GM10266 (cell line): ENCODE data around the gene ZNF223.

Experiments
- DNase-seq: peaks from one replicate; pipeline ENCODE4 v3.0.0; 2012; ENCODE audit errors: extremely low spot score
- TF ChIP-seq, protein P1 (sequence below): IDR thresholded peaks from 2 replicates; pipeline ENCODE4 v1.5.1; 2012; ENCODE audit warnings: mild to moderate bottlenecking, low read depth; ENCODE audit not compliant: control insufficient read depth, insufficient read depth; ENCODE audit errors: missing control alignments

ZNF223 gene

DNA sequence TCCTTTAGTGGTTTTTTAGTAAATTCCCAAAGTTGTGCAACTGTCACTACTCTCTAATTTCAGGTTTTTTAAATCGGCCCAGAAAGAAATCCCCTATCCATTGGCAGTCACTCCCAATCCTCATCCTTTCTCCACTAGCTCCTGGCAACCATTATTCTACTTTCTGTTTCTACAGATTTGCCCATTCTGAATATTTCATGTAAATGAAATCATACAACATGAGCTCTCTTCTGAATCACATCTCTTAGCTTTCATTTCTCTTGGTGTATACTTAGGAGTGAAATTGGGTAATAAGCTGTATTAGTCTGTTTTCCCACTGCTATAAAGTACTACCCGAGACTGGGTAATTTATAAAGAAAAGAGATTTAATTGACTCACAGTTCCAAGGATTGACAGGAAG, 9.7 kb upstream of the ZNF223 start:
- DNase-seq = no peak
- TF ChIP-seq, protein P1, sequence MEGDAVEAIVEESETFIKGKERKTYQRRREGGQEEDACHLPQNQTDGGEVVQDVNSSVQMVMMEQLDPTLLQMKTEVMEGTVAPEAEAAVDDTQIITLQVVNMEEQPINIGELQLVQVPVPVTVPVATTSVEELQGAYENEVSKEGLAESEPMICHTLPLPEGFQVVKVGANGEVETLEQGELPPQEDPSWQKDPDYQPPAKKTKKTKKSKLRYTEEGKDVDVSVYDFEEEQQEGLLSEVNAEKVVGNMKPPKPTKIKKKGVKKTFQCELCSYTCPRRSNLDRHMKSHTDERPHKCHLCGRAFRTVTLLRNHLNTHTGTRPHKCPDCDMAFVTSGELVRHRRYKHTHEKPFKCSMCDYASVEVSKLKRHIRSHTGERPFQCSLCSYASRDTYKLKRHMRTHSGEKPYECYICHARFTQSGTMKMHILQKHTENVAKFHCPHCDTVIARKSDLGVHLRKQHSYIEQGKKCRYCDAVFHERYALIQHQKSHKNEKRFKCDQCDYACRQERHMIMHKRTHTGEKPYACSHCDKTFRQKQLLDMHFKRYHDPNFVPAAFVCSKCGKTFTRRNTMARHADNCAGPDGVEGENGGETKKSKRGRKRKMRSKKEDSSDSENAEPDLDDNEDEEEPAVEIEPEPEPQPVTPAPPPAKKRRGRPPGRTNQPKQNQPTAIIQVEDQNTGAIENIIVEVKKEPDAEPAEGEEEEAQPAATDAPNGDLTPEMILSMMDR = no peak

DNA sequence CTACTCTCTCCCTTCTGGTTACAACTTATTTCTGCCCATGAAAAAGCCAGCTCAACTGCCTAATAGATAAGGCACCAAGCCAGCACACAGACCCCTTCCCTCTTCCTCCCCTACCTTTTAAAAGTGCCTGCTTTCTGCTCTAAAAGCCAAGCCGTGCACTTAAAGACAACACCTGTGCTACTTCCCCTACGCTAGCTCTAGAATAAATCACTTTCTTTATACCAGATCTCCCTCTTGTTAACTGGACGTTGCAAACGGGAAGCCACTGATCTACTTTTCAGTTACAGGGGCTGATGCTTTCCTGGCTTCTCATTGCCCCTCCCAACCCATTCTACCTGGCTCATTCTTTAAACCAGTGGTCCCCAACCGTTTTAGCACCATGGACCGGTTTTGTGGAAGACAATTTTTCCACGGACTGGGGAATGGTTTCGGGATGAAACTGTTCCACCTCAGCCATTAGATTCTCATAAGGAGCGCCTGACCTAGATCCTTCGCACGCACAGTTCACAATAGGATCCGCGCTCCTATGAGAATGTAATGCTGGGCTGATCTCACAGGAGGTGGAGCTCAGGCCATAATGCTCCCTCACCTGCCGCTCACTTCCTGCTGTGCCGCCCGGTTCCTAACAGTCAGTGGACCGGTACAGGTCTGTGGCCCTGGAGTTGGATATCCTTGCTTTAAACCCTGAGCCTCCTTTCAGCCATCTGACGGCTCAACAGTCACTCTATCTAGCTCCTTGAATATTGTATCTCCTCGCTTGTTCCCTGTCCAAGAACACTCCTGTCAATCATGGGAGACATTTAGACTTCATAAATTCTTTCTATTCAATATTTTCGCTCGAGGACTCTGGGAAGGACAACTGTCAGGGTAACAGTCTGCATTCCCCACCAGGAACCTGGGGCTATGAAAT, 841 bp upstream of the ZNF223 start:
- DNase-seq = no peak
- TF ChIP-seq, protein P1 = no peak

DNA sequence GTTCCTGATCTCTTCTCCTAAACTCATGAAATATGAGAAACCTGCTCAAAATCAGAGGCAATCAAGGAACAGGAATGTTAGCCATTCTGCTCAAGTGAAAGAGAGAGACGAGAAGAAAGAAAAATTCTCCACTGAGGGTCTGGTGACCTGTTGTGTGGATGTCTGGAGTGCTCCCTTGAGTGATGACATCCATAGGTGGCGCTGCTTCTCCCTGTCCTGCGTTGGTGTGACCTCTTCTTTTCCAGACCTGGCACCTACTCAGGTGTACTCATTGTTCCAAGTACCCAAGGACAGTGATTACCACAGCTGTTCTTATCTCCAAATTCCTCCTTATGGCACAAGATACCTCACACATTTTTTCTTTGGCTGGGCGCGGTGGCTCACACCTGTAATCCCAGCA, 4.0 kb downstream of the ZNF223 start:
- DNase-seq = no peak
- TF ChIP-seq, protein P1 = no peak

DNA sequence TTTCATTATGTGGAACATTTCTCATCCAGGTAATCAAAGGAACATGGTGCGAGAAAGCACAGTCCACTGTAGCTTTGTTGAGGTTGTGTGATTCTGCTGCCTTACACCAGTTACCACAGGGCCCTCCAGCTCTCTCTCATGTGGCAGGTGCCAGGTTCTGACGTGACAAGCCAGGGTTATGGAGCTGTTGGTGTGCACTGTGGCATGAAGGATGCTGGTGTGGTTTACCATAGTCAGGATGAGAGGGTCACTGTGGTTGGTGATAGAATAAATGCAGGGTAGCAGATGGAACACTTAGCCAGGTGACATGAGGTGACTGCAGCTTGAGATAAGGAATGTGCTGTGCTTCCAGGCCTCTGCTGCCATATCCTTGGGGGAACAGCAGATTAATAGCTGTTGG, 7.4 kb downstream of the ZNF223 start:
- no peak for DNase-seq
- TF ChIP-seq, protein P1 = no peak

DNA sequence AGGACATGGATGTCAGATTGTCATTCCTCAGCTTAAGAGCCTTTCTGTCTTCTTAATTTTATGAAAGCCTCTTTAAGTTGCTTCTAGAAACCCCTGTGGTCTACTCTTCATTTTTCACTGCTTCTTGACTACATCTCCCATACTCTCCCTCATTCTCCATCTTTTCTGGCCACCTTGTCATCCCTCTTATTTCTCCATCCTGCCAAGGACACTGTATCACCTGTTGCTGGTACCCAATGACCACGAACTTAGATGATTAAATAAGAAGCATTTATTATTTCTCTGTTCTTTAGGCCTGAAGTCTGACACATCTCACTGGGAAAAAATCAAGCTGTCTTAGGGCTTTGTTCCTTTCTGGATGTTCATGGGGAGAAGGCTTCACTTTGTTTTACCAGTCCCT, 9.2 kb downstream of the ZNF223 start:
- DNase-seq = no peak
- TF ChIP-seq, protein P1 = no peak

DNA sequence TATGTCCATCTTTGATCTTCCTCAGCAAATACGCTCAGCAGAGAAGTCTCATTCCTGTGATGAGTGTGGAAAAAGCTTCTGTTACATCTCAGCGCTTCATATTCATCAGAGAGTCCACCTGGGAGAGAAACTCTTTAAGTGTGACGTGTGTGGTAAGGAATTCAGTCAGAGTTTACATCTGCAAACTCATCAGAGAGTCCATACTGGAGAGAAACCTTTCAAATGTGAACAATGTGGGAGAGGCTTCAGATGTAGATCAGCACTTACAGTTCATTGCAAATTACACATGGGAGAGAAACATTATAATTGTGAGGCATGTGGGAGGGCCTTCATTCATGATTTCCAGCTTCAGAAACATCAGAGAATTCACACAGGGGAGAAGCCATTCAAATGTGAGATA, 14.5 kb downstream of the ZNF223 start:
- TF ChIP-seq, protein P1 = no peak
- DNase-seq = no peak

DNA sequence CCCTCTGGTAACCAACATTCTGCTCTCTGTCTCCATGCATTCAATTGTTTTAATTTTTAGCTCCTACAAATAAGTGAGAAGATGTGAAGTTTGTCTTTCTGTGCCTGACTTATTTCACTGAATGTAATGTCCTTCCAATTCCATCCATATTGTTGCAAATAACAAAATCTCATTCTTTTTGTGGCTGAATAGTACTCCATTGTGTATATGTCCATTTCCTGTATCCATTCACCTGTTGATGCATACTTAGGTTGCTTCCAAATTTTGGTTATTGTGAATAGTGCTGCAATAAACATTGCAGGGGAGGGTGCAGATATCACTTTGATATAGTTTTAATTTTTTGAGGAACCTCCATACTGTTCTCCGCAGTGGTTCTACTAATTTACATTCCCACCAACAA, 17.6 kb downstream of the ZNF223 start:
- TF ChIP-seq, protein P1 = no peak
- DNase-seq = no peak
